CD4-positive, alpha-beta T cell treated with Interleukin-17A for 4 hours (primary cell): ENCODE results near the gene CAPN2.

Source experiments
- DNase-seq: peaks from one replicate; pipeline ENCODE4 v3.0.0-alpha.2; 2020; ENCODE audit warnings: mixed read lengths

The CAPN2 gene

GRCh38 chr1:223712194-223712849 lies at the start of gene CAPN2:
Gene CAPN2 (plus strand): TSS chr1:223712539. CDS start chr1:223712641, 102 bp downstream.
- DNase-seq, result peak; percentile 78

GRCh38 chr1:223662943-223663342 lies 49.4 kb upstream of the CAPN2 start:
- DNase-seq, result no peak

DNA sequence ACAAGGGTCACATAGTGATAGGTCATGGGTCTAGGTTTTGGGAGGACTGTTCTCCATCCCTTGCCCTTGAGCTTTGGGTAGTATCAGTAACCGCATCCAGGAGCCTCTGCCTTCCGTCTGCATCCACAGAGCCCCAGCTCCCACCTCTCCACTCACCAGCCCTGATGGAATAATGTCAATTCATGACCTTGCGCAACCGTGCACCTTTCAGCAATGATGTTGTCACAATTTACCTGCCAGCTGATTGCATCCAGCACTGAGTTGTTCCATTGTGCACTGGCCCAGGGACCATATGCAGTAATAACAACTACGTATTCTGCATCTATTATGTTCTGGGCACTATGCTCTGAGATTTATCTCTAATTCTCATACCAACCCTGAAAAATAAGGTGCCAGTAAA lies 48.2 kb upstream of the CAPN2 start:
- DNase-seq, result no peak

DNA sequence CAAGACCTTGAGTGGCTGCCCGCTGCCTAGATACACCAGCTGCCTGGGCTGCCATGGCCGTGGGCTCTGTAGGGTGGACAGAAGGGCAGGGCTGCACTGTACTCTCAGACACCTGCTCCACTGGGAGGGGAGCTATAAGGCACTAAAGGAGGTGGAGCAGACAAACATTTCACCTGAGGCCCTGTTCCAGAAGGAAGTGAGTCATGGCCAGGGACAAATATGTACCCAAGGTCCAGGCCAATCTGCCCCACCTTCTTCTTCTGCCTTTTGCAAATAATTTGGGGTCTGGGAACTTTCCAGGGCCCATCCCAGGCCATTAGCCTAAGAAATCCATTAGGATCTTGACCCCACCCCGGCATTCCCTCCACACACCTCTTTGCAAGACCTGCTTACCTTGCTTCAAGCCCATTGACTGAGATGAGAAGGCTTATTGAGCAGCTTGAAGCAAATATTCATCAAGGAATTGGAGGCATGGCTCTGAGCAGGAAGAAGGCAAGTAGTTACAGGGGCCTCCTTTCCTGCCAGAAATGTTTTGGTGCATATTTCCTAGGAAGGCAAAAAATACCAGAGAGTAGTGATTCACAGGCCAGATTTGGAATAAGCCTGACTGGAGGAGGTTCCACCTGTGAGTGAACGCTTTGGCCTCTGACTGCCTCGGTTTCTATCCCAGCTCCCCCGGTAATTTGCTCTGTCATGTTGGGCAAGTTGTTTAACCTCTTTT lies 46.6 kb upstream of the CAPN2 start, which contains the start of gene CAPN8:
TSS of gene CAPN8 (minus strand) at position 110 of the 721 bp plus-strand sequence. CDS start at position 55, 55 bp downstream.
- no peak for DNase-seq

DNA sequence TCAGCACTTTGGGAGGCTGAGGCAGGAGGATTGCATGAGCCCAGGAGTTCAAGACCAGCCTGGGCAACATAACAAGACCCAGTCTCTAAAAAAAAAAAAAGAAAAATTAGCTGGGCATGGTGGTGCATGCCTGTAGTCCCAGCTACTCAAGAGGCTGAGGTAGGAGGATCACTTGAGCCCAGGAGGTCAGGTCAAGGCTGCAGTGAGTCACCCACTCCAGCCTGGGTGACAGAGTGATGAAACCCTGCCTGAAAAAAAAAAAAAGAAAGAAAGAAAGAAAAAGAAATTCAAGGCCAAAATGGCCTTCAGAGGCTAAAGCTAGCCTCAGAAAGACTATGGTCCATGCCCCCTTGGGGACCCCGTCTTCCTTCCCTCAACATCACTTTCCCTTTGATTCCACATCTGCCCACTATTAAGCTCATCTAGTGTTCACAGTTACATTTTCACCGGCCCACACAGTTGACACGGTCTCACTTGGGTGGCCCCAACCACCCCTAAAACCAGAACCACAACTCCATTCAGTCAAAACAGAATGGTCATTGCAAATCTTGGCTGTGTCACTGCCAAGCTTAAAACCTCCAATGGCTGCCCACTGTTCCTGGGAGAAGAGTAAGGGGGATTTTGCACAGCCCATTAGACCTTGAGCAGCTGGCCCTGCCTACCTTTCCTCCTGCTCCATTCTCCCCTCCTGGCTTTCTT lies 44.7 kb upstream of the CAPN2 start:
- DNase-seq, result no peak

DNA sequence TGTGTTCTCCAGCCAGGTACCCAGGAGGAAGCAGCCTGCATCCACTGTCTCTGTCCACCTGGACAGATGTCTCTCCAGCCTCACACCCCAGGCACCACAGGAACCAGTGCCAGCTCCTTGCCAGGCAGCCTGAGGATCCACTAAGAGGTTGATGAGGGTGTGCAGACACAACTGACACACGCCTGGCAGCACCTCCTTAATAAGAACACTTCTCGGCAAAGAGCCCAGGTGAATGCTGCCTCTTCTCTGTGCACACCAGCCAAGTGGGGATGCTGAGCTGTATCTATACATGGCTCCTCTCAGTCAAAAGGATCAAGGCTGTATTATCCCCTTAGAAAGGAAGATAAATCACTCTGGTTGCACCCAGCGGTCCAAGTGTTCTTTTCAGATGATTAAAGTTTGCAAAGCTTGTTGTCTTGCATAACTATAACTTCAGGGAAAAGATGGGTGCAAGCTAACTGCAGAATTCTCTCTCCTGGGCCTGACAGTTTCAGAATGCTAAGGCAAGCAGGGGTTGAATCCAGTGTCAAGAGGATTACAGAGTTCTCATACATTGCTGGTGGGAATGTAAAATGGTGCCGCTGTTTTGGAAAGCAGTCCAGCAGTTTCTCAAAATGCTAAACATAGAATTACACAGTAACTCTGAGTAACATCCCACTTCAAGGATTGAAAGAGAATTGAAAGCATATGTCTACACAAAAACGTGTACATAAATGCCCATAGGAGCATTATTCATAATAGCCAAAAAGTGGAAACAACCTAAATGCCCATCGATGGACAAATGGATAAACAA lies 43.1 kb upstream of the CAPN2 start:
- DNase-seq, result no peak

DNA sequence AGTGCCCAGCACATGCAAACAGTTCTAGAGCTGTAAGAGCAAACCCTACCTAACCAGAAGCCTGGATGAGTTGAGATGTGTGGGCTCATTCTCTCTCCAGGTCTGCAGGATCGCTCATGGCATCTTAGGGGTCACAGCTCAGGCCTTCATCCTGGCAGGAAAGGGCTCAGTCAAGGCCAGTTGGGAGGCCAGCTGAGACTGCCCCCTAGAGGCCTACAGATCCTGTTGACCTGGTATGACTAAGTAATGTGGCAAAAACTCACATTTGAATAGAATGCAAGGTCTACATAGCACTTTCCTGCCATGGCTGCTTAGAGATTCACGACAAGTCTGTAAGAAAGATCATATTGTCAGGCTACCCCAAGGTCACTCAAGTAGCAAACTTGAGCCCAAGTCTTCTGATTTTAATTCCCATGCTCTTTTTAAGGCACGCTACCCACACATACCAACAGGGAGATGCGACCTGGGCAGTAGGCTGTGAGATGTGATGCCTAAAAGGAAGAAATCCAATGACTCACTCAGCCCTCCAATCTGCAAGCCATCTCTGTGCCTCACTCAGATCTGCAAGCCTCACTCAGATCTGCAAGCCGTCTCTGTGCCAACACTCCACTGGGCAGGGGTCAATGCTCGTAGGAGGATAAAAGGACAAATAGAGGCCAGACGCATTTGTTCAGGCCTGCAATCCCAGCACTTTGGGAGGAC lies 41.7 kb upstream of the CAPN2 start:
- peak; percentile 33 for DNase-seq

DNA sequence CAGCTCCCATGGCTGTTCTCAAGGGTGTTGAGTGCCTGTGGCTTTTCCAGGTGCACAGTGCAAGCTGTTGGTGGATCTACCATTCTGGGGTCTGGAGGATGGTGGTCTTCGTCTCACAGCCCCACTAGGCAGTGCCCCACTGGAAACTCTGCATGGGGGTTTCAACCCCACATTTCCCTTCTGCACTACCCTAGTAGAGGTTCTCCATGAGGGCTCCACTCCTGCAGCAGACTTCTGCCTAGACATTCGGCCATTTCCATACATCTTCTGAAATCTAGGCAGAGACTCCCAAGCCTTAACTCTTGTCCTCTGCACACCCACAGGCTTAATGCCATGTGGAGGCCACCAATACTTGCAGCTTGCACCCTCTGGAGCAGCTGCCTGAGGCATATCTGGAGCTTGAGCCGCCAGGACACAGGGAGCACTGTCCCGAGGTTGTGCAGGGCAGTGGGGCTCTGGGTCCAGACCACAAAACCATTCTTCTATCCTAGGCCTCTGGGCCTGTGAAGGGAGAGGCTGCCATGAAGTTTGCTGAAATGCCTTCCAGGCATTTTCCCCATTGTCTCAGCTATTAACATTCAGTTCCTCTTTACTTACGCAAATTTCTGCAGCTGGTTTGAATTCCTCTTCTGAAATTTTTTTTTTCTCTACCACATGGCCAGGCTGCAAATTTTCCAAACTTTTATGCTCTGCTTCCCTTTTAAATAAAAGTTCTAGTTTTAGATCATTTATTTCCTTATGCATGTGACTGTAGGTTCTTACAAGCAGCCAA lies 38.0 kb upstream of the CAPN2 start:
- DNase-seq, result no peak

DNA sequence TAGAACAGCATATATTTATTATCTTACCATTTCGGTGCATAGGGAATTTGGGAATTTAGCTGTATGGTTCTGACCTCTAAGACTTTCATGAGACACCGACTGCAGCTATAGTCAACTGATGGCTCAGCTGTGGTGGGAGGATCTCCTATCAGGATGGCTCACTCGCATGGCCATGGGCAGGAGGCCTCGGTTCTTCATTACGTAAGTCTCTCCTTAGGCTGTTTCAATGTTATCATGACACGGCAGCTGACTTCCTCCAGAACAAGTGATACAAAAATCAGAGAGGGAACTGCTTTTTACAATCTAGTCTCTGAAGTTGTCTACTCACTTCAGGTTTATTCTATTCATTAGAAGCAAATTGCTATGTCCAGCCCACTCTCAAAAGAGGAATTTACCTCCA lies 33.5 kb upstream of the CAPN2 start:
- no peak for DNase-seq

DNA sequence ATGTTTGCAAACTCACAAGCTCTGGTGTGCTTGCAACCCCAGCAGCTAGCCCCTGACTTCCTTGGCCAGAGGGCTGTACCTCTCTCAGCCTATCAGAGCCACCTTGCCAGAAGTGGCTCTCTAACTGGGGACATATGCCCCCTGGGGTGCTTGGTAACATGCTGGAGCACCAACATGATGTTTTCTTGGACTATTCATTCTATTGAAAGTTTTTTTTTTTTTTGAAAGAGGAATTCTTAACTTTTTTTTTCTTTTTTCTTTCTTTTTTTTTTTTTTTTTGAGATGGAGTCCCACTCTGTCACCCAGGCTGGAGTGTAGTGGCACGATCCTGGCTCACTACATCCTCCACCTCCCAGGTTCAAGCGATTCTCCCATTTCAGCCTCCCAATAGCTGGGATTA lies 32.2 kb upstream of the CAPN2 start:
- no peak for DNase-seq

DNA sequence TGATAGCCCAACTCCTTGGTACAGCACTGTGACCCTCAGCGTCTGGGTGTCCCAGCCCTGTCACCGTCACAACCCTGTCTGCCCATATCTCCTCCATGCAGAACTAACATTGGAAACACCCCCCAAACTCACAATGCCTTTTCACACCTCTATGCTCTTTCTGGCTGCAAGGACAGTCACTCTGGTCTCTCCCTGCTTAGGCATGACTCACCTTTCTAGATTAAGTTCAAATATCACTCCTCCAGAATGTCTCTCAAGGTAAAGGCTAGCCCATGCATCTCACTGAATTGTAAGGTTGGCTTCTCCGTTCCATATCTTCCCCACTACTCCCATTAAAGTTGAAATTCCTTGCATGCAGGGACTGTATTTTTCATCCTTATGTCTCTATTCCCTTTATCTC lies 29.8 kb upstream of the CAPN2 start:
- DNase-seq, result no peak

DNA sequence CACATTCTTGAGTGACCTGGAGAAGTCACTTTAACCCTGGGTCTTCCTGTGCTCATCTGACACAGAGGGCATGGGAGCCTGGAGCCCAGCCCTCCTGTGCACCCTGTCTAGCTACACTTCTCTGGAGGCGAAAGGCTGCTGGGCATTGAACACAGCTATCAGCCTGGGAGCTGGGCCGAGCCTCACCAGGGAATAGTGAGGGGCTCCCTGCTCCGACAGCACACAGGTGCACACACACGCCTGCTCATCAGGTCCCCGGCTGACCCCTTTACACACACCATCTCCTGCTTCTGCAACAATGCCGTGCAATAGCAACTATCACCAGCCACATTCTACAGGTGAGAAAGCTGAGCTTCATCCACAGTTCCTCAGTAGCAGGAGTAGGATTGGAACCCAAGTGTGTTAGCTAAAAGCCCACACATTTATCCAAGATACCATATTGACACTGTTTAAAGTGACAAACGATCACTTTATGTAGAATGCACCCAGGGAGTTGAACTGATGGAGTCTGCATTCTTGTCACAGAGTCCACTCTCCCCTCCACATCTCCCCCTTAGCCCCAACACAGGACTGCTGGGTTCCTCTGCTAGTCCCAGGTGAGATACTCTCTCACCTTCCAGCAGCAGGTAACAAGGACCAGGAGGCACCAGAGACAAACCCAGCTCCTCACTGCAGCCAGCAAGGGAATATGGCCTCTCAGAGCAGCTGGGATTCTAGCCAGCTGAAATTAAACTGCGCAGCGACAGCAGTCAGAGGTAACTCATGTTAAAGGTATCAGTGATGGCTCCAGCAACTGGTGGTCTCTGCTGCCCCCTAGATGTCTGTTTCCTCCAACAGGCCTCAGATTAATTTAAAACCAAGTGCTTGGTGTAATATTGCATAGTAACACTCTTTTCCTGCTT lies 28.5 kb upstream of the CAPN2 start:
- DNase-seq, result peak; percentile 72

GRCh38 chr1:223684488-223684792 lies 27.9 kb upstream of the CAPN2 start:
- DNase-seq, result no peak

DNA sequence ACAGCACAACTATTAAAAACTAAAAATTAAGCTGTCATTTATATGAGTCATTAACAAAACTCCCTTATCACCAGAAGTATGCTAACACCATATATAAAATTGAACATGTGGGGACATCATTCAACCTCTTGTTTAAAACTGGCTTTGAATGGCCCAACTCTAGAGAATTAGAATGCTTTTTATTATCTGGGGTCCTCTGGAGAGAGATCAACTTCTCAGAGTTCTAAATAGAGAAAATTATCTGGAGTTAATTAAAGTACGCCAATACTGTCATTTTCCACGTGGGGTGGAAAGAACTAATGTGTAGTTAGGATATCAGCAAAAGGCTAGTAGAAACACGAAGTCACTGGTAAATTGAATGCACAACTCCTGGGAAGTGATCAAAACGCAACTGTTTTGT lies 21.2 kb upstream of the CAPN2 start:
- DNase-seq, result no peak

DNA sequence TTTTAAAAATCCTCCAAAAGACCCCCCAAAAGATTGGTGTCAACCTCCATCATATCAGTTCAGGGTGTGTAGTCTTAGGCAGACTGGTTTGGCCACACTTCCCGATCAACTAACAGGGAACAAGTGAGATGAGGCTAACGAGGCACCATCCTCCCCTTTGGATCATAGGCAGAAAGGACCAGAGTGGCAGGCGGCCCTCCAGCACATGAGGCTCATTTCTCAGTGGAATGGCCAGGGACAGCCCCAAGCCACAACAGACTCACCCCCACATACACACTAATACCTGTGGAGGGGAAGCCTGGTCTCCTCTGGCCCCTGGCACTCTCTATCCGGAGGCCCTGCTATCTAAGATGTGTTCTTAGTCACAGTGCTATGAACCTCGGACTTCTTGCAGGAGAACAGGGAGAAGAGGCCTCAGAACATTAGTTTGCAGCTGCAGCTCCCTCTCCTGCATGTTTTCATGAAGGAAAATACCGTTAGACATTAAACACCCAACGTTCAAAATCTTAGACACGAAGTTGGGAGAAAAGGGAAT lies 17.3 kb upstream of the CAPN2 start:
- no peak for DNase-seq

- no peak for DNase-seq
Measured at GRCh38 chr1:223695941-223696340, 16.4 kb upstream of the CAPN2 start.

- no peak for DNase-seq
Measured at GRCh38 chr1:223700388-223700918, 11.9 kb upstream of the CAPN2 start.

GRCh38 chr1:223700942-223701637 lies 11.2 kb upstream of the CAPN2 start:
- DNase-seq, result no peak
